NCI-H2029 (cell line): ENCODE measurements around the gene SLC16A11.
"Not testable (repeated sequence)": the region's sequence is repeated elsewhere in the genome, so short reads cannot be mapped to it uniquely, and the experiment has no call there.

ENCODE experiments used
- DNase-seq: peaks from one replicate; lab custom pipeline; 2025; lab: John Stamatoyannopoulos, UW

SLC16A11 gene

DNA sequence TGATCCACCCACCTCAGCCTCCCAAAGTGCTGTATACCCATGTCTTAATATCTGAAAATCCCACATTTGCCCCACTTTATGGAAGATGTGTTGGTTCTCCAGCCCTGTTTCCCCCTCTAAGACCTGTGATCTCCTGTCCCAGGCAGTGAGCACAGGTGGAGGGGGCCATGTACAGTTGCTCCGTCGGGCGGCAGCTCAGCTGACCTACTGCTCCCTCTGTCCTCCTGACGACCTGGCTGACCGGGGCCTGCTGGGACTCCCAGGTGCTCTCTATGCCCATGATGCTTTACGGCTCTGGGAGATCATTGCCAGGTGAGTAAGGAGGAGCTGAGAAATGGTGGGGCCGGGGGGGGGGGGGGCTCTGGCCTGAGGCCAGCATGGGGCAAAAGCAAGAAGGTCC lies 38.2 kb downstream of the SLC16A11 start:
- DNase-seq, result no peak

DNA sequence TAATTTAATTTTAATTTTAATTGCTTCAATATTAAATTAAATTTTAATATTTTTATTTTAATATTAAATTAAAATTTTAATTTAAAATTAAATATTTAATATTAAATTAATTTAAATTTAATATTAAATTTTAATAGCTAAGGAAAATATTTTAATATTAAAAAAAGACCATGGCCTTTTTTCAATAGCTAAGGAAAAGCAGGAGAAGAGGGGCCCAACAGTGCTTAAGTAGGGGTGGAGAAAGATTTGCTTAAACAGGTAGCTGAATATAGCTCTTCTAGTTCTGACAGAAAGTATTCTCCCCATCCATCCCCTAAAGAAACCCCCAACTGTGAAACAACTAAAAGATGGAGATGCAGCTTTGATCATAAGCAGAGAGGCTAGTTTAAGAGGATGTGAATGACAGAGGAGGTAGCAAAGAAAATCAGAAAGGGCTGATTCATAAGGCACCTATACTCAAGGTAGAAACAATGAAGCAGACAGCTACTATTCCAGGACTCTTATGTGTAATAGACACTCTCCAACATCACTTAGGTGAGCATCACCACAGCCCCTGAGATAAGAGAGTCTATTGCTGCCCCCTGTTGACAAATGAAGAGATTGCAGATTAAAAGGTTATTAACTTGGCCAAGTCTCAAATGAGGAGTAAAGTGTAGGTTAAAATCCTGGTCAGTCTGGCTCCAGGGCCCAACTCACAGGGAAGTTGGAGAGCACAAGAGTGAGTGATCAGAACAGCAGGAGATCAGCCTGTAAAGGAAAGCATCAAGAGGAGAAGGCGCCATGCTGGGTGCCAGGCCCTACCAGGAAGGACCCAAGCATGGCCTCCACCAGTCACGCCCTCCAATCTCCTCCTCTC lies 39.3 kb downstream of the SLC16A11 start:
- peak; percentile 53 for DNase-seq

- no peak for DNase-seq
Measured at GRCh38 chr17:7003745-7004144, 40.1 kb downstream of the SLC16A11 start.

GRCh38 chr17:7002288-7003047 lies 41.4 kb downstream of the SLC16A11 start:
- DNase-seq, result no peak

DNA sequence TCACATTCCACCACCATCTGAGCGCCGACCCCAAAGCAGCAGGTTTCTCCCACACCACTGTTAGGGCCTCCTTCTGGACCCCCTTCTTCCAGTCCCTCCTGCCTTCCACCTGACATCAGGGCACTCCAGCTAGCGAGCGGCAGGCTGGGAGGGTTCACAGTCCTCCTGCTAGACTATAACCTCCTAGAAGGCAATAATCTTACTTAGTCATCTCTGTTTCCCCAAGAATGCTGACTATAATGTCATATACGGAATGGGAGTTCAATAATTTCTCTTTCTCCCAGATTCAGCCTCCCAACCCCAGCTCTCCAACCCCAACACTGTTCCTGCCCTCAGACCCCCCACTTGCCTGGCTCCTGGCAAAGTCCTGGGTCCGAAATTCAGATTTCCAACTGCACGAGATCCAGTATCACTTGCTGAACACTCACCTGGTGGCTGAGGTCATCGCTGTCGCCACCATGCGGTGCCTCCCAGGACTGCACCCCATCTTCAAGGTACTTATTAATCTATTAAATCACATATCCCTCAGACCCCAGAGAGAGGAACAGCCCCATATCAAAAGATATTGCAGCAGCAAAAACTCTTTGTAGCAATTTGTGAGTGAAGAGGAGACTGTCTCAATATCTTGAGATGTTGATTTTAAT lies 42.5 kb downstream of the SLC16A11 start:
- no peak for DNase-seq

- no peak for DNase-seq
Measured at GRCh38 chr17:6998855-6999508, 44.9 kb downstream of the SLC16A11 start.

GRCh38 chr17:6997171-6997570 lies 46.7 kb downstream of the SLC16A11 start:
- no peak for DNase-seq

DNA sequence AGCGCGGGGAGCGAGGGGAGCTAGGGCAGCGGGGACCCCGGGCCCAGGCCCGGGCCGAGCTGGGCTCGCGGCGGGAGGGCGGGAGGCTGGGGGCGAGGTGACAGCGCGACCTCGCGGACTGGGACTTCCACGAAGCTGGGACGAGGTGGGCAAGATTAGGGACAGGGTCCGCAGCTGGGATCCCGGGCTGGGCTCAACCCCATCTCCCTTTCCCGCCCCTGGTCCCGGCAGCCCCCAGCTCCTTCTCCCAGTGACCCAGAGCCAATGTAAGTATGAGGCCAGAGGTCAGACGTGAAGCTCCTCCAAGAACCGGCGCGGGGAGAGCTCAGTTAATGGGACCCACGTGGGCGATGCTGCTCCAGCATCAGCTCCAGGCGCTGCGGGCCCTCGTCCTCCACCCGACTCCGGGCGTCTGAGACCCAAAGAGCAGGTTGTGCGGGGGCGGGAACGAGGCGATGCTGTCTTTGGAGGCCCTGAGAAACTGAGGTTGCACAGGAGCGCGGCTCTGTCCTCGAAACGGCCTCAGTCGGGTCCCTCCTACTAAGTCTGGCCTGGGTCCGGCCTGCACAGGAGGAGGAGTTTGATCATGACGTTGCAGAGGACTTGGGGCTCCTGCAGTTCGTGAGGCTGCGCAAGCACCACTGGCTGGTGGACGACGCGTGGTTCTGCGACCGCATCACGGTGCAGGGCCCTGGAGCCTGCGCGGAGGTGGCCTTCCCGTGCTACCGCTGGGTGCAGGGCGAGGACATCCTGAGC lies 47.5 kb downstream of the SLC16A11 start:
- no peak for DNase-seq

DNA sequence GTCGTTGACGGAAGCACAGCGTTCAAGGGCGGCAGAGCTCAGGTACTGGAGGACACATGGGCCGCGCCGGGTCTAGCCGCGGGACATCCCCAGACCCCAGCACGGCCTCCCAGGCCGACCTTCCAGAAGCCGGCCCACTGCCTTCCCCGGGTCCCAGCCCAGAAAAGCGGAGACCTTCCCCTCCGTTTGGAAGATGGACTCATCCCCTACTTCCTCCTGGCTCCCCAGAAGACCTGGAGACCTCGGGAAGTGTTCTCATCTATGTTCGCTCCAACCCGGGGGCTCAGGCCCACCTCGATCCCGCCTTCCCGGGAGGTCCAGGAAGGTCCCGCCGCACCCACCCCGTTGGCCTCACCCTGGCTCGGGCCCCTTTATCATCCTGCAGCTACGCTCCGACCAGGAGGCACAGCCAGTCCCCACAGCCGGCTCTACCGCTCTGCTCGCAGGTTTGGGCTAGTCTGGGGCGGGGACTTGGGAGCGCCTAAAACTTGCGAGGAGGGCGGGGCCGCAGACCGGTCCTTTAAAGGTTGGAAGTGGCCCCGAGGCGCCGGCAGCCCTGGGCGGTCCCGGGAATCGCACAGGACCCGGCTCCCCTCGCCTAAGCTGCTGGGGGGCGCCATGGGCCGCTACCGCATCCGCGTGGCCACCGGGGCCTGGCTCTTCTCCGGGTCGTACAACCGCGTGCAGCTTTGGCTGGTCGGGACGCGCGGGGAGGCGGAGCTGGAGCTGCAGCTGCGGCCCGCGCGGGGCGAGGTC lies 48.2 kb downstream of the SLC16A11 start, which contains the start of gene ALOX12:
TSS of gene ALOX12 (plus strand) at position 550 of the 756 bp plus-strand sequence. CDS start at position 619, 69 bp downstream.
- DNase-seq, result no peak

DNA sequence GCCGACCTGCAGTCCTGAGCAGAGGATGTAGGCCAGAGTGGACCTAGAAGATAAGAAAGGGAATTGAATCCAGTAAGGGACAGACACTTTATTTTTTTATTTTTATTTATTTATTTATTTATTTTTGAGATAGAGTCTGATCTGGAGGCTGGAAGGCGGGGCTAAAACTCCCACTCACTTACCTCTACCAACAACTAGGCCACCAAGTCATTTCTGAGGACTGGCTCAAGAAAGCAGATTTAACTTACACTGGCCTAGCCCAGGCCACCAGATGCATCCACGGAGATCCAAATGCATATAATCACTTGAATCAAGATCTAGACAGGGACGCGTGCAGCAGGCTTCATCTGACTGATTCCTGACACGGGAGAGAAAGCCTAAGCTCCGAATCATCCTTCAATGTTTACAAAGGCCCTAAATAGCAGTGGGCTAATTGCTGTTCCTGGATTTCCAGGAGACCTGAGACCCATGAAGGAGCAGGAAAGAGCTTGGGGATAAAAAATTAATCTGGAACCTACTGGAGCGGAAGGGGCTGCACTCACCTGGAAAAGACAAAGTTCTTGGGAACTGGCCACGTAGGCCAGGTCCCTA lies 49.1 kb downstream of the SLC16A11 start:
- DNase-seq, result no peak

DNA sequence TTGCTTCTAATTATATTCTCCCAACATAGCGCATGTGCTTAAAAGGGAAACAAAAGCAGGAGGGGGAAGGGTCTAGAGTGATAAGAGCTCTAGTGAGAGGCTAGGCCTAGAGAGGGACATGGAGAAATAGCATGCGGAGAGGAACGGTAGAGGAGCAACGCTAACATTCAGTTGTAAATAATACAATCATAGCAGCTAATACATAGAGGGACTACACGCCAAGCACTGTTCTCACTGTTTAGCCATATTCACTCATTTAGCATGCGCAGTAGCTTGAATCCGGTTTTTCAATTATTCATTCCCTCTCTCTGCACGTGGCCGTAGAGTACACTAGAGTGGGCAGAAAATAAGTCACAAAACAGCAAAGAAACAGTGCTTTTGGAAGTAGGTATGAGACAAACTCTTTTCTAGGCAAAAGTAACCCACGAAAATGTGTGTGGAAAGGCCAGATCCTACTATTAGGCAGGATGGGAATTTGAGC lies 49.7 kb downstream of the SLC16A11 start:
- DNase-seq, result no peak

DNA sequence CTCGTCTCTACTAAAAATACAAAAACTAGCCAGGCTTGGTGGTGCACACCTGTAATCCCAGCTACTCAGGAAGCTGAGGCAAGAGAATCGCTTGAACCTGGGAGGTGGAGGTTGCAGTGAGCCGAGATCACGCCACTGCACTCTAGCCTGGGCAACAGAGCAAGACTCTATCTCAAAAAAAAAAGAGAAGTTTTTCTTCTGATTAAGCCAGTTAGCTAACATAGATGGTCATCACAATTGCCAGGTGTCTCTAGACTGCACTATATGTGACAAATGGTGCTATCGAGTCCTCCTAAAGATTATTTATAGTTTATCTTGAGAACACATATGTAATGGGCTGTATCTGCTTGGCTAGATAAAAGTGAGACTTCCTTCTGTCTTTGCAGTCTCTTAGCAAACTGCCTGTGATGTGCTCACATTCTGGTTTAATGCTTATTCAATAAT lies 50.3 kb downstream of the SLC16A11 start:
- DNase-seq, result not testable (repeated sequence)
